Fibroblast of the aortic adventitia (primary cell): ENCODE measurements around the gene P4HA1. TPM values are rescaled to one million over a fixed set of nuclear protein-coding genes. Genes with fewer than 3 reads are reported as not detected.
"Not testable (repeated sequence)": the region's sequence is repeated elsewhere in the genome, so short reads cannot be mapped to it uniquely, and the experiment has no call there.

Experiments used
- DNase-seq: peaks from one replicate; pipeline ENCODE4 v3.0.0-alpha.2; 2010; ENCODE audit warnings: low read depth
- H3K4me3 ChIP-seq: 2 replicates; pipeline ENCODE4 v1.5.1; 2011; ENCODE audit warnings: low read depth, mild to moderate bottlenecking, control low read depth, low read length, moderate library complexity
- CTCF ChIP-seq: IDR thresholded peaks from 2 replicates; pipeline ENCODE4 v1.5.1; 2011; ENCODE audit warnings: mild to moderate bottlenecking, low read length, control low read depth, inconsistent platforms; ENCODE audit not compliant: insufficient read depth
- total RNA-seq: library from RNA; depleted of rRNA; stranded (reverse); fragments of >200 nt; gene quantifications from 2 replicates; pipeline ENCODE4 v1.2.3, GENCODE V29; 2012; ENCODE audit warnings: low replicate concordance

Gene P4HA1
- total RNA-seq, 1 donor: 159 TPM

GRCh38 chr10:73131301-73131700, 34.6 kb upstream of the P4HA1 start:
- no peak overlapping the region for H3K4me3 ChIP-seq
- TF ChIP-seq CTCF: no peak
- no peak for DNase-seq

DNA sequence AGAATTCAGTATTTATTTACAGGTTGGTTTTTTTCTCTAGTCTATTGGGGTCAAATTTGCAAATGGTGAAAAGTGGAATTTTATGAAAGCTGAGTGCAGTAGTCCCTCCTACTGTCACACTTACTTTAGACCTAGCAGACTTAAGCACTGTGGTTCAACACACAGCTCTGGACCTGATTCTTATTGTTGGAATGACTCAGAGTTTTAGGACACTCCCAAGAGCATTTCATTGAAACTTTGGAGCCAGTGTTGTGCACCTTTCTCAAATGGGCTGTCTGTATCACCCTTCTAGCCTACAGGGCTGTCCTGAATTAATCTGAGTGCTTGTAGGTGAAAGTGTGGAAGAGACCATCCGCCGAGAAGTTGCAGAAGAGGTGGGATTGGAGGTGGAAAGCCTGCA, 29.7 kb upstream of the P4HA1 start:
- no peak for DNase-seq
- no peak overlapping the region for H3K4me3 ChIP-seq
- no peak for TF ChIP-seq CTCF

DNA sequence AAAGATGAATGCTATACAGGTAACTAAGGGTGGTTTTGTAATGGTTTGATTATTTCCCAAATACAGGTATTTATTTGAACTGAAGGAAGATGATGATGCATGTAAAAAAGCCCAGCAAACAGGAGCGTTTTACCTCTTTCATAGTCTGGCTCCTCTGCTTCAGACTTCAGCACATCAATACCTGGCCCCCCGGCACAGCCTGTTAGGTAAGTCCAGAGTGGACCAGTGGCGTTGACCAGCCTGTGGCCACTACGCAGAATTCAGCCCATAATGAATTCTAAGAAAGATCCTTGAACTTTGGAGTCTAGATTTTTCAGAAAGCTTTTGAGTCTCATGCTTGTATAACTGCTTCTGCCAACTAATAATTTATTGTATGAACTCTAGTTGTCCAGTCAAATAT, 23.3 kb upstream of the P4HA1 start:
- TF ChIP-seq CTCF: no peak
- H3K4me3 ChIP-seq: no peak overlapping the region
- no peak for DNase-seq

DNA sequence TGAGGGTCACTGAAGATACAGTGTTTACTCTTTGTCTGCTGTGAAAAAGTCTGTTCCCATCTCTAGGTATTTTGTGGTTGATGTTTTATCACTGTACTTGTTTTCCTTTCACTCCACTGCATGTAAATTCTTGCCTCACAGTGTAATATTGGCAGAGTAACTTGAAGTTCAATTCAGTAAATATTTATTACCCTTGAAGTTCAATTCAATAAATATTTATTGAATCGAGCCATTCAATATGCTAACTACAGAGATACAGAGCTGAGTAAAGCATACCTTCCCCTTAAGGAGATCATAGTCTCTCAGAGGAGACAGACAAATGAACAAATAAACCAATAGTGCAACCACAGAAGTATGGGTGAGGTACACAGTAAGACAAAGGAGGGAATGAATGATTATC, 22.8 kb upstream of the P4HA1 start:
- DNase-seq: no peak
- no peak overlapping the region for H3K4me3 ChIP-seq
- no peak for TF ChIP-seq CTCF

DNA sequence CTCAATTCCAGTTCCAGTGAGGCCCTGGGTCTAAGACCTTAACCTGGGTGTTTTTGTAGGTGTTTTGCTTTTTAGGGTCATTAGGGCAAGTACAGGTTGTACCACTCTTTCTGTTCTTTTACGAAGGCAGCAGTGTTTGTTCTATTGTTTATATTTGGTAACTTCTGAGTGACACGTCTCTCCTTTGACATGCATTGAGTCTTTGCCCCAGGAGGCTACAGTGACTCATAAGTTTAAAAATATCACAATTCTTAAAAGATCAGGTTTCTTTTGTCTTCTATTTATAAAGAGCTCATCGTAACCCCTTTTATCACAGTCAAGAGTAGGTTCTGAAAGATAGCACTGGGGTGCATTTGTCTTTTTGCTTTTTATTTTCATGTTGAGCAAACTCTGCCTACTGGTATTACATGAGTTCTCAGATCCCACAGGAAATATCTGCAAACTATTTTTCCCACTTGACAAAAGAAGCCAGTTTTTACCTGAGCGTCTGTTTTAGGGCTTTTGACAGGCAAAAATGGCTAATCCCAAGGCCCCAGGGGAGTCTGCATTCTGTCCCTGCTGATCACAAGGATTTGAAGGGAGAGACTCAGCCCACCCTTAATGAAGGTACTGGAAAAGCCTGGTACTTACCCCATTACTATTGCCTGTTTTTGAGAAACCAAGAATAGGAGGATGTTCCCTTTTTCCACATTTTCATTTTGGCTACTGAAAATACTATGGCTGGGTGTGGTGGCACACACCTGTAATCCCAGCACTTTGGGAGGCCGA, 21.5 kb upstream of the P4HA1 start:
- TF ChIP-seq CTCF: no peak
- DNase-seq: peak; percentile 16
- H3K4me3 ChIP-seq: no peak overlapping the region

DNA sequence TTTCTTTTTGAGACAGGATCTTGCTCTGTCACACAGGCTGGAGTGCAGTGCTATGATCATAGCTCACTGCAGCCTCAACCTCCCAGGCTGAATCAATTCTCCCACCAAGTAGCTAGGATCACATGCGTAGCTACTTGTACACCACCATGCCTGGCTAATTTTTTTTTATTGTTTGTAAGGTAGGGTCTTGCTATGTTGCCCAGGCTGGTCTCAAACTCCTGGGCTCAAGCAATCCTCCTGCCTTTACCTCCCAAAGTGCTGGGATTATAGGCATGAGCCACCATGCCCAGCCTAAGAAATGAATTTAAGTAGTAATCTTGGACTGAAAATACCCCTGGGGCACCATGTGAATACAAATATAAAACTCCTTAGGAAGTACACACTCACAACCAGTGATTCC, 19.4 kb upstream of the P4HA1 start:
- no peak for DNase-seq
- TF ChIP-seq CTCF: no peak
- H3K4me3 ChIP-seq: no peak overlapping the region

GRCh38 chr10:73113551-73113950, 16.9 kb upstream of the P4HA1 start:
- no peak for TF ChIP-seq CTCF
- H3K4me3 ChIP-seq: no peak overlapping the region
- DNase-seq: peak; percentile 58

DNA sequence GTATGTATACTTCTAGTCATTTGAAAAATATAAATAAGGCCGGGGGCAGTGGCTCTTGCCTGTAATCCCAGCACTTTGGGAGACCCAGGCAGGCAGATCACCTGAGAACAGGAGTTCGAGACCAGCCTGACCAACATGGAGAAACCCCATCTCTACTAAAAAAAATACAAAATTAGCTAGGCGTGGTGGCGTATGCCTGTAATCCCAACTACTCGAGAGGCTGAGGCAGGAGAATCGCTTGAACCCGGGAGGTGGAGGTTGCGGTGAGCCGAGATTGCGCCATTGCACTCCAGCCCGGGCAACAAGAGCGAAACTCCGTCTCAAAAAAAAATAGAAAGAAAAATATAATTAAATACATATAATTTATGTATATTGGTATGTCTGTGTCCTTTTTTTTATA, 15.4 kb upstream of the P4HA1 start:
- H3K4me3 ChIP-seq, DNase-seq: not testable (repeated sequence)
